Ovary (tissue), 3 donors: ENCODE data around the gene ANKMY1.

Experiments
- POLR2A ChIP-seq: fragments of 450-650 bp; IDR thresholded peaks from one replicate; pipeline ENCODE4 v1.6.1; 2017; ENCODE audit warnings: antibody characterized with exemption, mild to moderate bottlenecking, moderate library complexity
- TF ChIP-seq, protein P1 (sequence below), 3 donors: fragments of 450-650 bp in 2 of 3; fragments of 200-600 bp in 1 of 3; IDR thresholded peaks; one replicate each; pipeline versions ENCODE4 v1.5.1 to v1.8.0; 2016 to 2022; ENCODE audit warnings: antibody characterized with exemption in 3 of 3, mild to moderate bottlenecking in 1 of 3
- donor health status: DM: no; HTN: no; CAD: no.

DNA sequence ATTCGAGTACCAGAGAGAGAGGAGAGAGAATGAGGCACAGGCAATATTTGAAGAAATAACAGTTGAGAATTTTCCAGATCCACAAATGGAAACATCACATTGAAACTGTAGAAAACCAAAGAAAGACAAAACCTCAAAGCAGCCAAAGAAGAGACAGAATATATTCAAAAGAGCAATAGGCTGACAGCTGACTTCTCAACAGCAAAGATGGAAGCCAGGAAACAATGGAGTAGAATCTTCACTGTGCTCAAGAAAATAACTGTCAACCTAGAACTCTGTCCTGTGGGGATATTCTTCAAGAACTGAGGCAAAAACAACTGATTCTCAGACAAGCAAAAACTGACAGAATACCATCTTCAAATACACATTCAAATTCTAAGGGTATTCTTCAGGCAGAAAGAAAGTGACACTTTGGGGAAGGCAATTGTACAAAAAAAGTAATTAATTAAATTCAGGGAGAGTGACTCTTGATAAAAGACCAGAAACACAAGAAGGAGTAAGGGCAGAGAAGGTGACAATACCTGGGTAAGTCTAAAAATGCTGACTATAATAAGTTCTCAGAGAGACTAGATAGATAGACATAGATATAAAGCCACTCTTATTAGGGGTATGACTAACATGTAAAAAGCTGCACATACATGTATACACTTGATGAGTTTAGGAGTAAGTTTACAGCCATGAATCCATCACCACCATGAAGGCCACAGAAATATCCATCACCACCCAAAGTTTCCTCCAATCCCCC is 25.6 kb downstream of the ANKMY1 start:
- TF ChIP-seq, protein P1, sequence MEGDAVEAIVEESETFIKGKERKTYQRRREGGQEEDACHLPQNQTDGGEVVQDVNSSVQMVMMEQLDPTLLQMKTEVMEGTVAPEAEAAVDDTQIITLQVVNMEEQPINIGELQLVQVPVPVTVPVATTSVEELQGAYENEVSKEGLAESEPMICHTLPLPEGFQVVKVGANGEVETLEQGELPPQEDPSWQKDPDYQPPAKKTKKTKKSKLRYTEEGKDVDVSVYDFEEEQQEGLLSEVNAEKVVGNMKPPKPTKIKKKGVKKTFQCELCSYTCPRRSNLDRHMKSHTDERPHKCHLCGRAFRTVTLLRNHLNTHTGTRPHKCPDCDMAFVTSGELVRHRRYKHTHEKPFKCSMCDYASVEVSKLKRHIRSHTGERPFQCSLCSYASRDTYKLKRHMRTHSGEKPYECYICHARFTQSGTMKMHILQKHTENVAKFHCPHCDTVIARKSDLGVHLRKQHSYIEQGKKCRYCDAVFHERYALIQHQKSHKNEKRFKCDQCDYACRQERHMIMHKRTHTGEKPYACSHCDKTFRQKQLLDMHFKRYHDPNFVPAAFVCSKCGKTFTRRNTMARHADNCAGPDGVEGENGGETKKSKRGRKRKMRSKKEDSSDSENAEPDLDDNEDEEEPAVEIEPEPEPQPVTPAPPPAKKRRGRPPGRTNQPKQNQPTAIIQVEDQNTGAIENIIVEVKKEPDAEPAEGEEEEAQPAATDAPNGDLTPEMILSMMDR (IDR thresholded peaks at IDR 0.05), result no peak
- TF ChIP-seq POLR2A, result no peak
